Measurements from ENCODE around the gene C14orf180.

Gene C14orf180

DNA sequence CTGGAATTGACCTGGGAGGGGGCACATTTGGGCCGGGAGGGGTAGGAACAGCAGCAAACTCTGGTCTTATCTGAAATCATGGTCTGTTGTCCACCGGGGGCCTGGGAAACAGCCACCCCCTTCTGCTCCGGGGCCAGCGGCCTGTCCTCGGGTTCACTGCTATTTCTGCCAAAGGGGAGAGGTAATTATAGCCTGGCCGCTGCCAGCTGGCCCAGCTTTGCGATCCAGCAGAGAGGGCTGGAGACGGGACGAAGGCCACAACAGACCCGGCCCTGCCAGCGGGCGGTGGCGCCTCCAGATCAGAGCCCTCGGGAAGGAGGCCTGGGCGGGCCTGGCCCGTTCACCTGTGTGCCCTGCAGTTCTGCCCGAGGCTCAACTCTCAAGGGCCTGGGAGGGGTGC is at the start of gene C14orf180:
C14orf180 (plus strand) TSS at position 258 of the 400 bp plus-strand sequence. CDS start 6,667 bp downstream, outside the sequence.
- no peak for DNase-seq

DNA sequence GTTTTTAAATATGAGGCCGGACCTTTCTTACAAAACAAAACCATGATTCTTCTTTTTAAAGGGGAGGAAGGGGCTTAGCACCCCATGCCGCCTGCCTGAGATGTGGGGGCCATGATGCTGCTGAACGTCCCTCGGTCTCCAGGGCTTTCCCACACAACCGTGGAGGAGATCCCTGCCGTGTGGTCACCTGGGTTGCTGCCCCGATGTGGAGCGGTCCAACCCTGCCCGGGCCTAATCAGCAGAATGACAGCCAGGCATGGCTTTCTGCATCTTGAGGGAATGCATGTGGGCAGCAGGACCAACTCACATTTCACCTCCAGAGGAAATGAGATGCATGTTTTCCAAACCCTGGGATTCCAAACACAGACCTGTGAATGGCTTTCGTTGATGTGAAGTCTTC is 48.9 kb upstream of the C14orf180 start:
- DNase-seq = no peak

DNA sequence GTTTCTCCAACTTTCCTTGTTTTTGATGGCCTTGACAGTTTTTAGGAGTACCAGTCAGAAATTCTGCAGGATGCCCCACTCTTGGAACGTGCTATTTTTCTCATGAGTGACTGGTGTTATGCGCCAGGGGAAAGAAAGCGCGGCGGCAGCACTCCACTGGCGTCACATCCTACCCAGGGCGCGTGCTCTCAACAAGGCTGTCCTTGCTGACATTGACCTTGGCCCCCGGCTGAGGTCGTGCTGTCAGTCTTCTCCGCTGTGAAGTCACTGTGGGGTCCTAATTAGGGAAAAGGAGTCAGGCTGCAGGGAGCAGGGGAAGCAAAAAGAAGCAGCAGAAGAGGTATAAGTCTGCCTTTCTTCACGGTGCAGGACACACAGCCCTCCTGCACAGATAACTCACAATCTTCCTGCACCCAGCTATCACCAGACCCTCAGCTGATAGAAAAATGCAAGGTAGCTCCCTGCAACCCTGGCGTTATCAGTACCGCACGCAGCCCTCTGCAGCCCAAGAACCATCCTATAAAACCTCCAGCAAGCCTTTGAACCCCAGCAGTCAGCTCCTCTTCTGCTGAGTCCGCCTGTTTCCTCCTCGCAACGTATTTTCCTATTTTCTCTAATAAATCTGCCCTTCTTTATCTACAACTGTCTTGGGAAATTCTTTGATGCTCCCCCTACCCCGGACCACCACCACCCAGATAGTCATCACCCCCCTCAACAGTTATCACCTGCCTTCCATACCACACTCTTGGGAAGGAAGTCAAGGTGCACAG is 48.0 kb upstream of the C14orf180 start:
- no peak for DNase-seq

DNA sequence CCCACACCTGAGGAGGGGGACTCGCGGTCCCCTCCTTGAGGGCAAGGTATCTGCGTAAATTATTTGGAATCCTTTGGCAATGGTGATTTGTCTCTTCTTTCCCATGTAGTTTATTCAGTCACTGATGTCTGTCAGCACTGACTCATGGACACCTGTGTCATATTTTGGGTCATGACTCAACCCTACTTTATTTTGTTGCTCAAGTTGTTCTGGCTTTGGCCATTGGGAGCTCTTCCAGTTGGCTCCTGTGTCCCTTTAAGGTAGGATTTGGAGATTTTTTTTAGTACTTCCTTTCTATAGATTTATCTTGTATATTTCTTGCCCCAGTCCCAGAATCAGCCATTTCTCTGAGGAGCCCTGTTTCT is 47.4 kb upstream of the C14orf180 start:
- no peak for DNase-seq

DNA sequence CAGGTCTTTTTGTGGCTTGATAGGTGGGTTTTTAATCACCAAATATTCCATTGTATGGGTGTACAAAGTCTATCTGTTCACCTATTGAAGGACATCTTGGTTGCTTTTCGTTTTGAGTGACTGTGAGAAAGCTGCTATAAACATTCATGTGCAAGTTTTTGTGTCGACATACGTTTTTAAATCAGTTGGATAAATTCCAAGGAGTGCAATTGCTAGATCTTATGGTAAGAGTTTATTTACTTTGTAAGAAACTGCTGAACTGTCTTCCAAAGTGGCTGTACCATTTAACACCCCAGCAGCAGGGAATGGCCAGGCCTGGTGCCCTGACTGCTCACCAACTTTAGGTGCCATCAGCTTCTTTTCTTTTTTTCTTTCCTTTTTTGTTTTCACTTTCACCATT is 45.5 kb upstream of the C14orf180 start:
- DNase-seq = no peak

DNA sequence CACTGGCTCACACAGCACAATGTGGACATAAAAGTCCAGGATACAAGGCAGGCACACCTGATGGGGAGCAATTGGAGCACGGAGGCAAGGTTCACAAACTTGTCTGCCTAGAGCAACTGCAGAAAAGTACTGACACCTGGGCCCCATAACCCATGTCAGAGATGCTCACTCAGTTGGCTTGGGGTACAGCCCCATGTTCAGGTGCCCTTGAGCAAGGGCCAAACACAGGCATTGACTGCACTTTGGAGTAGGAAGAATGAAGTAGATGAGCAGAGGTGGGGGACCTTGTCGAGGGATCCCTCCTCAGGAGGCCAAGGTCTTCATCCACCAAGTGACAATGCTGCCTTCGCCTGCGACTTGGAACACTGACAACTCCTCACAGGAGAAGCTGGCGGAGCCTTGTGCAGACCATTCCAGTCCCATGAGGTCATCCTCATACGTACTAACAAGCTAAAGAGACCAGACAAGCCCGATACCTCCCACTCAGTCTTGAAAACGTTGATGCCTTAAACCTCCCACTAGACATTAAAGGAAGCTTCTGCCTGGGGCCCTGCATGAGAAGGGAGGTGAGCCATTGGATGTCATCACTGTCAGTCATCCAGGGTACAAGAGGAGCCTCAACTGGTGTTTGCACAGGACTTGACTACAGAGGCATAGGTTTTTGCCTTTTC is 42.5 kb upstream of the C14orf180 start:
- no peak for DNase-seq

GRCh38 chr14:104537613-104537988 is 42.0 kb upstream of the C14orf180 start:
- DNase-seq = no peak

DNA sequence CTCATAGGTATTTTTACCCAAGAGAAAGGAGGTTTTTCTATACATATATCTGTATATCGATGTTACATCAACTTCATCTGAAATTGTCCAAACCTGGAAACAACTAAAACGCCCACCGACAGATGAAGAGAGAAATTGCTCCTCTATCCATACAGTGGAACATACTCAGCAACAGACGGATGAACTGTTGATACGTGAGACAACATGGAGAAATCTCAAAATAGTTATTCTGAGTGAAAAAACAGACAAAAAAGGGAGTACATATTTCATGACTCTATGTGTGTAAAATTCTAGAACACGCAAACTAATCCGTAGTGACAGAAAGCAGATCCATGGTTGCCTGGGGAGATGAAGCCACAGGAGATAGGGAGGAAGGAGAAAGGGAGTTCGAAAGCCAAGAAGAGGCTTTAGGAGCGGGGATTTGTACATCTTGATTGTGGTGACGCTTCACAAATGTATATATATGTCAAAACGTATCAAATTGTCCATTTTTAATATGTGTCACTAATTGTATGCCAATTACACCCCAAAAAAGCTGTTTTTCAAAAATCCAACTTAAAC is 37.6 kb upstream of the C14orf180 start:
- DNase-seq = no peak

DNA sequence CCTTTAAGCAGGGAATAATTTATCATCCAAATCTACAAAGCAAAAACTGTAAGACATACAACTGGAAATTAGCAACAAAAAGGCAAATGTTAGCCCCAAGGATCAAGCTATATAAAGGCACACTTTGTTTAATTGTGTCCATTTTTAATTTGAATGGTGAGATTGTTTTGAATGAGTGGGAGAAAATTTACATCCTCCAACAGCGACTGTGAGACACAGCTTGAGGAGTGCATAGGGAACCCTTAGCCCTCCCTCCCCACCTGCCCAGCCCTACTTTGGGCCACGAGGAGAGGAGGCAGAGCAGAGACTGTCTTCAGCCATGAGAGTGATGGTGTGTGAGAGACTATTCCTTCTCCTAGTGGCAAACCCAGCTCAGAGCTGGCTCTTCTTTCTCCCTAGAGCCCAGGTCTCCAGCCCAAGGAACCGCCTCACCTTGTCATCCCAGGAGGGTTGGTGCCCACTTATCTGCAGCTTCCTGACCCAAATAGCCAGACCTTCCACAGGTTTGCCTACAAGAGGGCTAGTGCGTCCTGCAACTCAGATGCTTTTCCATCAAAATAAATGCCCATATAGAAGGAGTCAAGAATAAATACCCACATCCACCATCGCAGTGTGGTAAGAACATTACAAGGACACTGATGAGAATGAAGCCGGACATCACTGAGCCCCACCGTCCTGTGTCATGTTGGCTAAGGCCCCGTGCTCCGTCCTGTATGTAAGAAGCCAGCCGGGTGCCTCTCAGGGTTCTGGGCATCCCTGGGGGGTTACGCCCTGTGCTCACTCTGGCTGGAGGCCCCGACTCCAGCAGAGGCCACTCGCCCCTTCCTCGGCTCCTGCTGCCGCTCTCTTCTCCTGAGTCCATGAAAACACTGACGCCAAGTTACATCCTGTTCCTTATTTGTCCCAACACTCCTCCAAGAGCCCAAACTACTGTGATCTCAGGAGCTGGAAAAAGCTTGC is 36.4 kb upstream of the C14orf180 start:
- DNase-seq = no peak

GRCh38 chr14:104544362-104544961 is 35.1 kb upstream of the C14orf180 start:
- DNase-seq = no peak

GRCh38 chr14:104545151-104545941 is 34.2 kb upstream of the C14orf180 start:
- no peak for DNase-seq

- peak in 1 of 2 experiments; percentile 0 for DNase-seq
Measured at GRCh38 chr14:104545942-104546501, 33.5 kb upstream of the C14orf180 start.

- DNase-seq = no peak
Measured at GRCh38 chr14:104546591-104547309, 32.8 kb upstream of the C14orf180 start.

DNA sequence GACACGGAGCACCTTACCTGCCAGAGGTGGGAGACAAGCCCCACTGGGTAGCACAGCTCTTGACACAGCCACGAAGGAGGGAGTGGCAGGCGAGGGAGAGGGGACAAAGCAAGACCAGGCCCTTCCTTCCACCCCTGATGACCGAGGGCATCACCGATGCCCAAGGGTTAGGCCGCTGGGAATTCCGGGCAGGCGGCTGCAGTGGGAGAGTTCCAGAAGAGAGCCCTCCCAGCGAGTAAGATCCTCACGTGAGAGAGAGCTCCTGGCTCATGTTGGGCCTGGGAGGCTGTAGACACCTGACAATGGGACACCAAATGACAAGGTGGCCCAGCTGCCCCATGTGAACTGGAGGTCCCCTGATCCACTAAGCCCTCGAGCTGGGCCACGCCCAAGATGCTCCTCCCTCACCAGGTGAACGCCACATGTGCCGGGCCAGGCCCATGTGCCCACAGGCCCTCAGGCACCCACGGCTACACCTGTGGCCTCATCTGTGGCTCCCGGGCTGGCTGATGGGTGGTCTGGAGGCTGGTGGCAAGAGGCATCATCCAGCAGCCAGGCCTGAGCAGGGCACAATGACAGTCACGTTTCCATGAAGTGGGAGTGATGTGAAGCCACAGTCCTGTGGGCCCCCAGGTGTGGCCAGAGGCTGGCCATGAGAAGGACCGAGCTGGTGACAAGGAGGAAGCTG is 32.1 kb upstream of the C14orf180 start:
- peak in 1 of 2 experiments; percentile 0 for DNase-seq

DNA sequence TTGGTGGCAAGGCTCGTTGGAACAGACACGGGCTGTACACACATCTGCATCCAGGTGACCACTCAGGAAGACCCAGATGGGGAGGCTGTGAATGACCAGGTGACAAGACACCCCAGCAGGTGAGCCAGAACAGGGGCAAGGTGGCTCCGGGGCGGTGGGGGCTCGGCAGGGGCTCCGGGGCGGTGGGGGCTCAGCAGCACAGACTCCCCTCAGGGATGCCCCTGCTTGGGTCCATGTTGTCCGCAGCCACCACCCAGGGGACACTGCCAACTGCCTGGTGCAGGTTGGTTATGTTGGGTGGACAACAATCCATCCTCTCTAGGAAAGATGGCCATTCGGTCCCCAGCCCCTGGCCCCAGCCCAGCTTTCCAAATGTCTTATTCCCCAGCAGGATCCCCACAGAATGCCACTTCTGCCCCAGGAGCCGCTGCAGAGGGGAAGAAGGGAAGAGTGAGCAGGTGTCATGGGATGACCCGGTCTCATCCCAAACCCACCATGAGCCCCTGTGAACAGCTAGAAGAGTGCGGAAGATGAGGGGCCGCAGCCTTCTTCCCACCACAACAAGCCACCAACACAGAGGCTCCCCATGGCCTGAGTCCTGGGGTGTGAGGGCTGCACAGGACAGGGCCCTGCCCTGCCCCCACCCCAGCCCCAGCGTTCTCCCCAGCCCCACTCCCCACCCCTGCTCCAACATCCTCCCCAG is 31.4 kb upstream of the C14orf180 start:
- peak in 1 of 2 experiments; percentile 0 for DNase-seq

DNA sequence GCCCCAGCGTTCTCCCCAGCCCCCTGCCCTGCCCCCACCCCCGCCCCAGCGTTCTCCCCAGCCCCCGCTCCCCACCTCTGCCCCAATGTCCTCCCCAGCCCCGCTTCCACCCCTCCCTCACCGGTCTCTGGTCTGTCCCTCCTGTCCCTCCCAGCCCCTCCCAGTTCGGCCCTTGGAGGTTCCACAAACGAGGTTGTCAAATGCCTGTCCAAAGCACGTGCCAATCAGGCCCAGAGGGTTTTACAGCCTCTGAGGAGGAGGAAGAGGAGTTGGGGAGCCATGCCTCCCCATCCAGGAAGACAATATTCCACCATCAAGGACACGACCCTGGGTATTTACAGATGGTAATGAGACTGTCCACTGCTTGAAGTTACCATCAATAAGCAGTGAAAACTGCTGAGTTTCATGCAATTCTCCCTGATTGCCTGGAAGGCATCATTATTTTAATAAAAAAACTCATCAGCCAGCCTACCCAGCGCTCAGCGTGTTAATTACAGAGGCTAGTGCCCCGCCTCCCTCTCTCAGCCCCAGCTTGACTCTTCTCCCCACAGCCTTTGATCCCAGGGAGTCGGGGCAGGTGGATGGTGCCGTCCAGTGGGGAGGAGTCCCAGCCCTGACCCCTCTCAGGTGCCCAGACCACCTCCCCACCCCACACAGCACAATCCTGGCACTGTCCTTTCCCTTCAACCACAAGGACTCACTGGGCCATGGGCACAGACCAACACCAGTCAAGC is 30.6 kb upstream of the C14orf180 start:
- no peak for DNase-seq

GRCh38 chr14:104549536-104550339 is 29.8 kb upstream of the C14orf180 start:
- no peak for DNase-seq

Measured in stimulated activated CD4-positive, alpha-beta T cell treated with anti-CD3 and anti-CD28 coated beads, Interleukin-4, amount 100 ng/mL, for 4 hours (primary cell).